GM12892 (cell line): ENCODE results near the gene ADRA2B.

Source experiments
- DNase-seq: peaks from one replicate; pipeline ENCODE4 v3.0.0; 2011; ENCODE audit not compliant: insufficient read length
- FAIRE-seq: peaks from 2 replicates; lab custom pipeline; 2011; peaks lifted over from hg19 to GRCh38; lab: Jason Lieb, UNC
- POLR2A ChIP-seq: IDR thresholded peaks from 2 replicates; pipeline ENCODE4 v1.6.1; 2011; ENCODE audit warnings: low read depth, low read length, control low read depth
- POLR2AphosphoS5 ChIP-seq: IDR thresholded peaks from 2 replicates; pipeline ENCODE4 v1.6.1; 2011; ENCODE audit warnings: low read depth, low read length, control low read depth
- TAF1 ChIP-seq: IDR thresholded peaks from 2 replicates; pipeline ENCODE4 v1.6.1; 2011; ENCODE audit warnings: low read depth, mild to moderate bottlenecking, control low read depth, low read length, borderline replicate concordance

The ADRA2B gene

DNA sequence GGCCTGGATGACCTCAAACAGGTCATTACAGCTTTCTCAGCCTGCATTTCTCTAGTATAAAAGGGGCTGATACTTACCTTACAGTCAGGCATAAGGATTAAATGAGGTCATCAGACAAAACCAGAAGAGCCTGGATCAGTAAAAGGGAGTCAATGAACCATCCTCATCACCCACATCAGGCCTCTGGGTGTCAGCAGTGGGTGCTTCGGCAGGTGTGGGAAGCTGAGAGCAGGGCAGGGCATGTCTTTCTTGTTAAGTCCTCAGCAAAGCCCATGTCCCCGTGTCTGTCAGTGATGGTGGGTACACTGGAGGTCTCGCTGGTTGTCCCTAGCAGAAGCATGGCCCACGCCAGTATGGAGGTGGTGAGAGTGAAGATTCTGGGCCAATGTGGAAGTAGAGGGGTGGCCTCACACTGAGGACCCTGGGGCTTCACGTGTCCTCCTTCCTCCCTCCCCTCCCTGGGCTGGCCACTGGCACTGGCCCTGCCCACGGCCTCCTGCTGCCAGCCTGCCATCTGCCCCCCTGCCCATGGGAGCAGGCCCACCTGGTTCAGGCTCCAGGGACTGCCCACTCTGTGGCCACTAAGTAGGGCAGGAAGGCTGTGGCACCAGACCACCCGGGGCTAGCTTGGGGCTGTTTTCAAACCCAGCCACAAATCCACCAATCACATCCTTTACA, 4.4 kb downstream of the ADRA2B start:
- TF ChIP-seq POLR2A, result no peak
- TF ChIP-seq TAF1, result no peak
- no peak for TF ChIP-seq POLR2AphosphoS5
- no peak for FAIRE-seq
- no peak for DNase-seq

DNA sequence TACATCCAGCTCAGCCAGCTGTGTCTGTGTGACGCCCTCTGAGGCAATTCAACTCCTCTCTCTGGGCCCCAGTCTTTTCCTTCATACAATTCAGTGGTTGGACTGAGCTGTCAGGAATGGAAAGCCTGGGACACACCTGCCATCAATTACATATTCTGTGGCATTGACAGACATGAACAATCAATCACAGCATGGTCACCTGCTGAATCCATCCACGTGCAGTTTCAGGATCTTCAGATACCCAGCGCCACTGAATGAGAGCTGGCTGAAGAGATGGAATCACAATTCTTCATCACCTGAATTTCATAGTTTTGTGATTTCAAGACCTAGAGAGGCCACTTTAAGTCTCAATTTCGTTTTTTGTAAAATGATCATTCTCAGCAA, 5.1 kb downstream of the ADRA2B start:
- FAIRE-seq (no peak), DNase-seq (no peak)
- no peak for TF ChIP-seq POLR2AphosphoS5

DNA sequence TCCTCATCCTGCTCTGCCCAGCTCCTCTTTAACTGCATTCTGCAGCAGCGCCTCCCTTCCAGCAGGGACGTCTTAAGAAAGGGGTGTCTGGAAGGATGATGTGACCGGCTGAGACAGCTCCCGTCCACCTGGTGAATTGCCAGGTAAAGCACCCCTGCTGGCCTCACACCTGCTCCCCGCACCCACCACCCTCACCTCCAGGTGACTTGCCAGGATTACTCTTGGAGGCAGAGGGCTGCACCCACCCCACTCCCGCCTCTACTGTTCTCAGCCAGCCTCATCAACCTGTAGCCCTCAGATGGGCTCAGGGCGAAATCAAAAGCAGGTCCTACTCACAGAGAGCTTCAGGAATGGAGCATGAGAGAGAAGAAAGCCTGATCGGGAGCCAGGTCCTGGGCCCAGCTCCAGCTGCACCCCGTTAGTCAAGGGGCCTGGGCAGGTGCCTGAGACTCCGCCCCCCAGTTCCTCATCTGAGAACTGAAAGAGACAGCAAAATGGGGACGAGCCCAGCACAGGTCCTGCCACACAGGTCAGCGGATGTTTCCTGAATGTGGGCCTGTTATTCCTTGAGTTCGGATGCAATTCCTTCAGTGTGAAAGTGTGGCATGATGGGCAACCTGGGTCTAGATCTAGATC, 5.6 kb downstream of the ADRA2B start:
- DNase-seq (no peak), FAIRE-seq (no peak)
- TF ChIP-seq TAF1 (no peak), POLR2A (no peak), POLR2AphosphoS5 (no peak)

DNA sequence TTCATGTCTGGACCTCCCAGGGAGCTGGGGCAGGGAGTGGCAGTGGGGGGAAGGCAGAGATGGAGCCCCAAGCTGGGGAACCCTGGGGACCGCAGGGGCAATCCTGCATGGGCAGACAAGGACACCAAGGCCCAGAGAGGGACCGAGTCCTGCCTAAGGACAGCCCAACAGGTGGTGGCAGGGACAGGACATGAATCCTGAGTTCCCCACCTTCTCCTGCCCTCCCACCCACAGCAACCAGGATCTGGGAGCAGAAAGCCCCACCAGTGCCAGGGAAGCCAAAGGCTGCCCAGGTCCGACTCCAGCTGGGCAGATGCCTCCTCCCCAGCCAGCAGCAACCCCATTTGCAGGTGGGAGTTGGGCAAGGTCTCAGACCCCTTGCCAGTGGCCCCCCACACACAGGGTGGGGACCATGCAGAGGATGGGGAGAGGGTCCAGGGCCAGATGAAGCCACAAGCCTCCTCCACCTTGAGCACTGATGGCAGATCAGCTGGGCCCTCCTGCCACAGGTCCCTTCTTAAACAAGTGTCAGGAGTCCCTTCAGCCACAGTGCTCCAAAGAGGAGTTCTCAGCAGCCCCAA, 6.3 kb downstream of the ADRA2B start:
- no peak for TF ChIP-seq POLR2AphosphoS5
- no peak for TF ChIP-seq TAF1
- no peak for TF ChIP-seq POLR2A
- no peak for FAIRE-seq
- DNase-seq, result no peak

DNA sequence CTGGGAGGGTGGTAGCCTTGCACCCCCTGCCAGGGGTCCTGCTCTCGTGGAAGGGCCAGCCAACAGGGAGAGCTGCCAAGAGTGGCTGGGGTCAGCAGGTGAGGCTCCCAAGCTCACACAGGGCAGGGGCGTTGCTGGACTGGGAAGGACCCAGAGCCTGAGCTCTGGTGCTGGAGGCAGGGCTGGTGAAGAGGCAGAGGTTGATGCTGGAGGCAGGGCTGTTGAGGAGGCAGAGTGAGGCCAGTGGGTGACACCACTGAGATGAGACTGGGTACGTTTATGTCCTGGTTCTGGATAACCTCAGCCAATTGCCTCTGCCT, 7.0 kb downstream of the ADRA2B start:
- no peak for FAIRE-seq
- no peak for TF ChIP-seq TAF1
- no peak for TF ChIP-seq POLR2AphosphoS5
- TF ChIP-seq POLR2A, result no peak
- no peak for DNase-seq

DNA sequence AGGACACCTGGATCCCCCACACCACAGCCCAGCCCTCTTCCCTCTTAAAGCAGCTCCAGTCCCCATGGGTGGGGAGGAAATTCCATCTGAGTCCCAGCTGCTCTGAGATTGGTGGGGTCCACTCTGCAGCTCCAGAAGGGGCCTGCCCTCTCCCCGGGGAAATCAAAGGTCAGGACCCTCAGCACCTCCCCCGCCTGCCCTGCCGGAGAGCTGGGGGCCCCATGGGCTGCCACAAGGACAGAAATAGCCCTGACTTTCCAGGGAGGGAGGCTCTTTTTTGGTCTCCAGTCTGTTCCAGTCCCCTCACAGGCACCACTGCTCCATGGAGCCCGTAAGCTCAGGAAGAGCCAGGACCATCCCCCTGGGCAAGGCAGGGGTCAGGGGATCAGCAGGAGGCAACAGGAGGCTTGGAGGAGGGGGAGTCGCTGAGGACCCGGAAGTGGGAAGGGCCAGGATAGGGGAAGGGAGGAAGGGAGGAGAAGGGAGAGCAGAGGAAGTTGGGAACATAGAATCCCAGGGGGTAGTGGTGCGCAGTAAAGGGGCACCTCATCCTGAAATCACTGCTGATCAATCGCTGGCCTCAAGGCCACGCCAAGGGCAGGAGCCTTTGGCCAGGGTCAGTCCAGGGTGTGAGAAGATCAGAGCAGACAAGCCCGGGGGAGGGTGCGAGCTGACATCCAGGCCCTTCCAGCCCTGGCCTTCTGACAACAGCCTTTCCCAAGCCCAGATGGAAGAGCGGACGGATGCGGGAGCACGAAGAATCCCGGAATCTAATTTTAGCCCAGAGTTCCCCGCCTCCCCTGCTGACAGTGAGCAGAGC, 7.6 kb downstream of the ADRA2B start:
- DNase-seq, result no peak
- TF ChIP-seq POLR2AphosphoS5 (no peak), TAF1 (no peak), POLR2A (no peak)
- no peak for FAIRE-seq

DNA sequence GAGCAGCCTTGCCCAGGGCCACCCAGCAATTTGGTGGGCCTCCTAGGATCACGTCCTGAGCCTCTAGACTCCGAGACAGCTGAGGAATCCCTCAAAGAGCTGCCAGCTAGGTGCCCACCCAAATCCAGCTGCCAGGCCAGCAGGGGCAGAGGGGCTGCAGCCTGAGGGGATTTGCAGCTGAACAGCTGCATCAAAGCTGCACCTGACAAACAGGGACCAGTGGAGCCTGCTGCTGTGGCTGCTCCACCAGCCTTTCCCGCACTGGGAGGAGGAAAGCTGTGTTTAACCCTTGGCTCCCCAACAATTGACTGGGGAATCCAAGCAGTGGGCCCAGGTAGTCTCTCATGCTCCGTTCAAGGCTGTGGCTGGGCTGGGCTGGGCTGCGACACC, 8.2 kb downstream of the ADRA2B start:
- TF ChIP-seq TAF1, result no peak
- TF ChIP-seq POLR2AphosphoS5, result no peak
- TF ChIP-seq POLR2A, result no peak
- DNase-seq (no peak), FAIRE-seq (no peak)

DNA sequence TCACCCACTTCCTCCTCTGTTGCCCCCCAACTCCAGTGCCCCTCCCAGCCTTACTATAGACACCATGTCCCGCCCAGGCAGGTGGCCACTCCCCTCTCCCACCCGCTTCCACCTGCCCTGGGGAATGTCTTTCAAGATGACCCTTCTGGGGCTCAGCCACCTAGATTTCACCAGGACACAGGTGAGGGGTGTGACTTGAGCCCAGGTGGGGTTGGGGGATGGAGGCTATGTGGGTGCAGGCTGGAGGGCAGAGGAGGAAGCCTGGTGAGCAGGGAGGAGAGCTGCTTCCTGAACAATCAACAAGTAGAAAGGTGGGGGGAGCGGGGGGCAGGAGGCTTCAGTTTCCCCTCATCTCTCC, 8.7 kb downstream of the ADRA2B start:
- FAIRE-seq (no peak), DNase-seq (no peak)

DNA sequence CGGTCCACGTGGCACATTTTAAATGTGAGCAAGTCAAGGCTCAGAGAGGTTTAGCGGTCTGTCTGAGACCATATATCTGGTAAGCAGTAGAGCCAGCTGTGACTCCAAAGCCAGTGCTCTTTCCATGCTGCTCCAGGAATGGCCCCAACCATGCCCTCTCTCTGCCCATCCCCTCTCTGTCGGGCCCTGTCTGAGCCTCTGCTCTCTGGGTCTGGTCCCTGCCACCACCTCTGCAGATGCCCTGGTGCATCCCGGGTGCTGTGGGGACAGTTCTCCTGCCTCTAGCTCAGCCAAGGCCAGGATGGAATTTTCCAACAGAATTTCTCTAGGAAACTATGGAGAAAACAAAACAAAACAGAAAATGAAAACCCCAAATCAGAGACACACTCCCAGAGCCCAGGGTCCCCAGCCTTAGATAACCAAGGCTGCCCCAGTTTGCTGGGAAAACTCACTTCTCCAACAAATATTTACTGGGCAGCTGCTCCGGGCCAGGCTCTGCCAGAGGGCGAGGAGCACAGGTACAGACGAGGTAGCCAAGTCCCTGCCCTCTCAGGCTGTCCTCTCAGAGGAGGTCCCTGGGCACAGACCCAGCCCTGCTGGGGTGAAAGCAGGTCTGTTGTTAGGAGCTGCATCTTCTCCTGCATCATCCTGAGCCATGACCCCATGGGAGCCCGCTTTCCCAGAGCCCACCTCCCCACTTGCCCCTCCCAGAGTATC, 9.2 kb downstream of the ADRA2B start:
- no peak for TF ChIP-seq TAF1
- no peak for DNase-seq
- no peak for FAIRE-seq

More for the DNA sequence above, 8.7 kb downstream of the ADRA2B start:
- TF ChIP-seq POLR2AphosphoS5, result no peak
- TF ChIP-seq TAF1, result no peak
- TF ChIP-seq POLR2A, result no peak

DNA sequence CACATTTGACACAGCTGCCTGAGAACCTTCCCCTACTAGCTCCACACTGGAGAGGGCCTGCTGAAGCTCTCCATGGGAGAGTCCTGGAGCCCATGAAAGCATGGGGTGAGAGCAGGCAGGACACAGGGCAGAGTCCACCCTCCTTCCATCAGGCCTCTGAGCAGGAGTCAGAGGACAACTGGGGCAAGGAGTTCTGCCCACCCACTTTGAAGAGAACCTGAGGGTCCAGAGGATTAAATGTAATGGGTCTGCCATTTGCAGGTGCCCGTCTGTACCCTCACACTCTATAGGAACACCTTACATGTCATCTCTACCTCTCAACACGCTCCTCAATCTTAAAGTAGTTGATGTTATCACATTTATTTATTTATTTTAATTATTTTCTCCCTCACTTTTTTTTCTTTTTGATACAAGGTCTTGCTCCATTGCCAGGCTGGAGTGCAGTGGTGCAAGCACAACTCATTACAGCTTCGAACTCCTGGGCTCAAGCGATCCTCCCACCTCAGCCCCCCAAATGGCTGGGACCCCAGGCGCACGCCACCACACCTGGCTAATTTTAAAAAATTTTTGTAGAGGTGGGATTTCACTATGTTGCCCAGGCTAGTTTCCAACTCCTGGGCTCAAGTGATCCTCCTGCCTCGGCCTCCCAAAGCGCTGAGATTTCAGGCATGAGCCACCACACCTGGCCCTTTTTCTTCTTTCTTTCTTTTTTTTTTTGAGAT, 10.2 kb downstream of the ADRA2B start:
- DNase-seq, result no peak
- no peak for FAIRE-seq
- no peak for TF ChIP-seq POLR2AphosphoS5

DNA sequence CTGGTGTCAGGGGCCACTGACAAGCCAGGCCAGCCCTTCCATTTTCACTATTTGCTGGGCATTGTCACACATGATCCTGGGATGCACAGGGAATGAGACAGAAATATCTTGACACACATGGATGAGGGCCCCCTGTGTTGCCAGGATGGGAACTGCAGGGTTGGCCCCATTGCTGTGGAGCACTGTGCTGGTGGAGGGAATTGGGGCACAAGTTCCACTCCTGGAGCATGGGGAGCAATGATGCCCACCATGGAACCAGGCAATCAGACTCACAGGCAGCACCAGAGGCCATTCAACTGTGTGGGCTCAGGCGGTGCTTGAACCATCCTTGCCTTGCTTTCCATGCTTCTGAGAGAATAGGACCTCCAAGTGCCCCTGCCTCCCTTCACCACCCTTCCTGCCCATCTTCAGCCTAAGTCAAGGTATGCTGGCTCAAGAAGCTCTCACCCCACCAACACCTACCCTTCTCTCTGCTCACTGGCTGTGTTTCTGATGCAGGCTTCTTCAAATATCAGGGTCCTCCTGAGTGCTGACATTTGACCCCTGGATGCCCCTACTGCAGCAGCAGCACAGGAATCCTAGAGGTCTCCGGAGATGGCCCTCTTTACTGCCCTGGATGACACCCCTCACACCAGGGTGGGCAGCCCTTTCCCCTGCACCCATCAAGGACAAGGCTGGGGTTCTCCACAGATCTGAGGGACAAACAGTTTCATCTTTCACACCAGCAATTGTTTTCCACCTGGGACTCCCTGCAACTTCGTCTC, 11.0 kb downstream of the ADRA2B start:
- FAIRE-seq, result no peak
- no peak for DNase-seq
- TF ChIP-seq POLR2A (no peak), POLR2AphosphoS5 (no peak), TAF1 (no peak)
